NOMO-1 treated with DMSO at 0.1 percent for 48 hours (cell line): ENCODE results near the gene ADRB2.

Source experiments
- DNase-seq: peaks from one replicate; lab custom pipeline; 2025; ENCODE audit not compliant: unreplicated experiment; lab: John Stamatoyannopoulos, UW

The ADRB2 gene

DNA sequence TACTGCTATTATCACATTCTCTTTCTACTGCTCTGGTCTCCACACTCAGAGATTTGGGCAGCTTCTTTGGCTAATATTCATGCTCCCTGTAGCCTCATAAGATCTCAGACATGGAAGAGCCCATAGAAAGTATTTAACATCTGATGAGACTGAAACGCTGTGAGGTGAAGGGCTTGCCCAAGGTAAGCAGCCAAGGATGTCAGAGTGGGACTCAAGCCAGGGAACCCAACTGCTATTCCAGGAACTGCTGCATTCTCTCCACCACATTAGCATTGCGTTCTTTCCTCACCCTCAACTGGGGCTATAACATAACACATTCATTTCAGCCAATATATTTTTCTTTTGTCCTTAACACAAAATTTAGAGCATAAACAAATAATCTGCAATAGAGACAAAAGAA, 3.8 kb downstream of the ADRB2 start:
- DNase-seq = no peak

DNA sequence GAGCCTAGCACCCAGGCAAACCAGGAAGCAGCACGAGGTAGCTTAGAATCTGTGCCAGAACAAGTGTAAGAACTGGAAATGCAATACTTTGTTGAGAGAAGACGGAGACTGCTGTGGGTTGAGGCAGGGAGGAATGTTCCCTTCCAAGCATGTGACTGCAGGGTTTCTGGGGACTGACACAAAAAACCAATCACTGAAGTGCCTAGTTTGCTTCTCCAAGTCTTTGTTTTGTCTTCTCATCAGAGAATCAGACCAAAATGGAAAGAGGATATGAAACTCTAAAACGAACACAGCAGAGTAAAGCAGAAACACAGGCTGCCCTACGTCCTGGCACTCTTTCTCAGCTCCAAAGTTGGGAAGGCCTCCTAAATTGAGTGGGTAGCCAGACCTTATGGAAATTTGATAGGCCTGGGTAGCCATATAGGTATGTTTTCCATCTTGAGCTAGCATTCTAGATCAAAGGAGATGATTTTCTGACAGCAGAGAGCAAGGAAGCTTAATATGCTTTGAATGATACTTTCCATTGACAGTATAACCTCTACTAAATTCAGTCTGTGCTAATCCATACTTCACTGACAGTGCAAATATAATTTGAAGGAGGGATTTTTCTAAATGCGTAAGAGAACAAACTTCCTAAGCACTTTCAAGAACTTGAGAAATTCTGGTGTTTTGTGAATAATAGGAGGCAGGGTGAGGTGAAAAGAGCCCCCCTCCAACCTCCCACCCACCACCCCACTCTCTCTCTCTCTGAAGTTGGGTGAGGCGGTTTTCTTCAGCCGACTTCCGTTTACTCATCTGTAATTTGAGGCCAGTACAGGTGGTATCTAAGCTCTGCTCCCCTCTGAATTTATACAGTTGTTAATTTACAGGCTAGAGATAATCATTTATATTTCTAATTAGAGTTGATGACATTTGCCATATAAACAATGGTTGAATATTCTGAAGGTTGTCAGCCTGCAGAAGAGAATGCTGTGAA, 5.5 kb downstream of the ADRB2 start:
- DNase-seq = peak; percentile 84

DNA sequence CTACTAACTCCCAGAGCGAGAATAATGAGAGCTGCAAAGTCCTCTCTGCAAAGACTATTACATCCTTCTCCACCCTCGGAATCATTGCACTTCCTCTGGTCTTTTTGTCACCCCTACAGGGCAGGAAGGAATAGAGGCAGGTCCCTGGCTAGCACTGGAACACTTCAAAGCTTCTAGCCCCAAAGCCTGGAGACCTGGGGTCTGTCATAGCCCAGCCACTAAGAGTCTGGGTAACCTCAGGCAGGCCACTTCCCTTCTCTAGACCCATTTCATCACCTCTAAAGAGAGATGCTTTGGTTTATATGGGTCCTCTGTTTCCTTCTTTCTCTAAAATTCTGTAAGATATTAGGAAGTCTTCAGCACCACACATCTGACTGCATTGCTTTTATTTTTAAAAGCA, 6.7 kb downstream of the ADRB2 start:
- DNase-seq = peak; percentile 30

DNA sequence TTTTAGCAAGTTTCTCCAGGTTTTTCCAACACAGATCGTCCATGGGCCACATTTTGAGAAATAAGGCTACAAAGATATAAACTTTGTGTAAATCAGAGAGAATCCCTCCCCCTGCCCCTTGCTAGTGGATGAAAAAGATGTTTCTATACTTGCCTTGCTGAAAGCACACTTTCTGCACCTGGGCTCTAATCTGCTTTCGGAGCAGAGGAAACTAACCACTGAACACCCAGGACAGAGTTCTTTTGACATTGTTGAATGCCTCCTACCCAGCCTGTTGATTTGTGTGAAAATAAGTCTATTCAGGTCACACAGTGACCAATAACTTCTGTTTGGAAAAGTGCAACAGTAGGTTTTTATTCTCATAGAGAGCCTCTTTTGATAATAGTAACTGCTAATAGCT, 7.5 kb downstream of the ADRB2 start:
- no peak for DNase-seq

DNA sequence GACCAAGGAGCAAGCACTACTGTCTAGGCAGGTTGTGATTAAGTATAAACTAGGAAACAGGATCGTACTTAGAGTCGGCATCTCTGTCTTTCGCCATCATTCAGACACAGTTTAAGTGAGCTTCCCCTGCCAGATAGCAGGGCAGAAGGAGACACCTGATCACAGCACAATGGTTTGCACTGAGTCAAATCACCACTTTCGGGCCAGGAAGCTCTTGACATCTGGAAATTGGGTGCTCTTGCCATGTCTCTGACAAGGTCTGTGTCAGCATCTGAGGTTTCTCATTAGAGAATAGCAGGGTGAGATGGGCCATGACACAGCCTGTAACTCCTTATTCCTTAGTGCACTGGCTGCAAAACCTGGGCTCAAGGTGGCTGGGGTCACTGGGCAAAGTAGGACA, 8.3 kb downstream of the ADRB2 start:
- DNase-seq = no peak

DNA sequence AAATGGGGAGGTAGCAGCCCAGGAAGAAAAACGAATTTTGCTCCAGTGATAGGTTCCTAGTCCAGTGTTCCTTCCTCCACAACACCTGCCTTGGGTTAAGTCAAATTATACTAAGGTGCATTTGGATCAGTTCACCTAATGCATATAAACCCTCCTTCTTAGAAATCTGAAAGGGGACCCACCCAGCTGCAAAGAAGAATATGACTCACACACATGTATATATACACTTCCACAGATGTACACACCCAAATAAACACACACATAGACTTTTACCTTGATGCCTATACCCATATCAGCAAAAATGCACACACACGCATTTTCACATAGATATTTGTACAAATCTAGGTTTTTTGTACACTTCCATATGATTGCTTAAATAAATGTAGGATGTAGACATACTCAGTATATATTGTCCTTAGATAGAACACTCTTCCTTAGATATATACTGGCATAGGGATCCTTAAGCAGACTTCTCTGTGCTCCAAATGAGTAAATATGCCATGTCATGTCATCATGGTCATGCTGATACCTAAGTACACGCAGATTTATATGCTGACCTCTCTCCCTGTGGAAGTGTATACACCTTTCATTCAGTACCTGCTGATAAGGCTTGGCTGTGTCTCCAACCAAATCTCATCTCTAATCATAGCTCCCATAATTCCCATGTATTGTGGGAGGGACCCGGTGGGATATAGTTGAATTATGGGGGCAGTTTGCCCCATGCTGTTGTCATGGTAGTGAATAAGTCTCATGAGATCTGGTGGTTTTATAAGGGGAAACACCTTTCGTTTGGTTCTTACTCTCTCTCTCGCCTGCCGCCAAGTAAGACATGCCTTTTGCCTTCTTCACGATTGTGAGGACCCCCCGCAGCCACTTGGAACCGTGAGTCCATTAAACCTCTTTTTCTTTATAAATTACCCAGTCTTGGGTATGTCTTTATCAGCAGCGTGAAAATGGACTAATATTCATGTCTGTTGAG, 10.2 kb downstream of the ADRB2 start:
- no peak for DNase-seq

DNA sequence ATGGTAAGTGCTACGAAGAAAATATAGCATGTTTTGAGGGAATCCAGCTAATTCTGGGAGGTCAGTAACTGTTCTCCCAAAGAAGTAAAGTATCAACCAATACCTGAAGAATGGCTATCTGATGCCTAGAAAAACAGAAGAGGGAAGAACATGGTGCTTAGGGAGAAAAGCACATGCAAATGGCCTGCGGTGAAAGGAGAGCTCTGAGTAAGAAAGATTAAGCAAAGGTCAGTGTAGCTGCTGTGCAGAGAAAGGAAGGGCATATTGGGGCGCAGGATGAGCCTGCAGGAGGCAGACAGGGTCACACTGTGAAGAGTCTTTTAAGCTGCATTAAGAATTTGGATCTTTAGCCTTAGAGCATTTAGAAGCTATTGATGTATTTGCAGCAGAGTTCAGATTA, 11.0 kb downstream of the ADRB2 start:
- no peak for DNase-seq

DNA sequence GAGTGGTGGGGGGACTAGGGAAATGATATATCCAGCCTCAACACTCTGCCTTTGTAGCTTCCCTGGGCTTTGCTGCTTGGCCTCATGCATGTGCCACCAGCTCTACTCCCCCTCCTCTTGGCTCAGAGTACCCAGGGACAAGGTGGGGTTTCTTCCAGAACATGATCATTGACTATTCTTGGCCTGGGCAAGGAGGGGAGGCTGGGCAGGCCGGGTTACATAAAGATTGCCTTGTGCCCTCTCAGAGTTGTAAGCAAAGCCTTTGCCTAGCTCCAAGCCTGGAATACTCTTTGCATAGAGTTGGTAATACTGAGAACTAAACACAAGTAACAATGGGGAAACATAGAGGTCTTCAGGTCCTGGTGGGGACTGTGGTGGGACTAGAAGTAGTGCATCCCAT, 11.9 kb downstream of the ADRB2 start:
- no peak for DNase-seq

DNA sequence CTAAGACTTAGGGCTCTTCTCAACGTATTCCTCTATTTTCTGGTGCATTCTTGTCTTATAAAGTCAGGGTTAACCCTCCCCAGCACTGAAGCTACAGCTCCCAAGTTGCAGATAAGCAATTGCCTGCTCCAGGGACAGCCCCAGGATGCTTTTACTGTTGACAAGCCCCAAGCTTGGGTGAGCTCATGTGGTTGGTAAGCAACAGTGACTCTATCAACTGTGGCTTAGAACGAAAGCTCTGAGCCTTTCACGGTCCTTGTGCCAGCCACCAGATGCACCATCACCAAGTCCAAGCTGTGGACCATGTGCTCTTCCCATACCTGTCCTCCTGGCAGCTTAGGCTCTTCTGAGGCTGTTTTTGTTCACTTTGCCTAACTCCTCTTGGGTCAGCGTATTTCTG, 13.5 kb downstream of the ADRB2 start:
- DNase-seq = no peak

DNA sequence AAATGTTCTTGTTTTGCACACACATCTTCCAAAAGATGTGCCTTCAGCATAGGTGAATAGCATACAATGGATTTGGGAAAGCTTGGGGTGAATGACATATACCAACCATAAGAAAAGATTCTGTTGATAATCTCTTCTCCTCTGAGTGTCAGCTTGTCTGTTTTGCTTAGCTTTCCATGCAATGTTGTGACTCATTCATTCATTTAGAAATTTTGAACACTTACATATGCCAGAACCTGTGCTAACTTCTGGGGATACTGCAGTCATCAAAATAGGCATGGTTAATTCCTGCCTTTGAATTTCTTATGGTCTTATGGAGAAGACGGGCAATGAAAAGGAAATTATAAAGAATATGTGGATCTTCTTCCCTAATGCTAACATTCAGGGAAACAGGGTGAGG, 14.1 kb downstream of the ADRB2 start:
- no peak for DNase-seq

DNA sequence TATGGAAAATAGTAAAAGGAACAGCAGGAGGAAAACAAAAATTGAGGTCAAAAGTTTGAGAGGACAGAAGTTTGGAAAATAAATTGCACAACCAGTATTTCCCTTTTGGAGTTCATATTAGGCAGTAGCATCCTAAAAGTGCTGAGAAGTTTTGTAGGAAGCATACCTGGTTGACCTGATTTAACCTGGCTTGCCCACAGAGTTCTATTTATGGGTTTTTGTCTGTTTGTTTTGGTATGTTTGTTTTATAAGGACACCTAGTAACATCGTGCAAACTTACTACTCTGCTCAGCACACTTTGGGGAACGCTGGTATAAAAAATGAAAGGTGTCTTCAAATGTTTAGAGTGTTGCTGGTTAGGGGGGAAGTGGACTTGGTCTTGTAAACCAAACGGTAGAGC, 15.1 kb downstream of the ADRB2 start:
- no peak for DNase-seq

DNA sequence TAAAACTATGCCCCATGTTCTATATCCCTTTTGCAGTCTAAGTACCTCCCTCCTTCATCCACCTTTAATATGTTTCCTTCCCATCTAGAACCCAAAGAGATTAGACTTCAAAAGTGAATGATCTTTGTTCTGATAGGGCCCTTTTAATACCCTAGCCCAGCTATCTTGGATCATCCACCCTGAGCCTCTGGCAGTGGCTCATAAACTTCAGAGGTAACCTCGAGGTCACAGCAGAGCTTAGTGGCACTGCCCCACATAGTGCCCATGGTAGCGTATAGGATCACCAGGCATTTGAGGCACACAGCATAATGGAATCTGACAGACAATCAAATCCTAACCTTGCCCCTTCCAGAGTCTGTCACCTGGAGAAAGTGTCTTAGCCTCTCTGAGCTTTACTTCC, 15.8 kb downstream of the ADRB2 start:
- DNase-seq = no peak

DNA sequence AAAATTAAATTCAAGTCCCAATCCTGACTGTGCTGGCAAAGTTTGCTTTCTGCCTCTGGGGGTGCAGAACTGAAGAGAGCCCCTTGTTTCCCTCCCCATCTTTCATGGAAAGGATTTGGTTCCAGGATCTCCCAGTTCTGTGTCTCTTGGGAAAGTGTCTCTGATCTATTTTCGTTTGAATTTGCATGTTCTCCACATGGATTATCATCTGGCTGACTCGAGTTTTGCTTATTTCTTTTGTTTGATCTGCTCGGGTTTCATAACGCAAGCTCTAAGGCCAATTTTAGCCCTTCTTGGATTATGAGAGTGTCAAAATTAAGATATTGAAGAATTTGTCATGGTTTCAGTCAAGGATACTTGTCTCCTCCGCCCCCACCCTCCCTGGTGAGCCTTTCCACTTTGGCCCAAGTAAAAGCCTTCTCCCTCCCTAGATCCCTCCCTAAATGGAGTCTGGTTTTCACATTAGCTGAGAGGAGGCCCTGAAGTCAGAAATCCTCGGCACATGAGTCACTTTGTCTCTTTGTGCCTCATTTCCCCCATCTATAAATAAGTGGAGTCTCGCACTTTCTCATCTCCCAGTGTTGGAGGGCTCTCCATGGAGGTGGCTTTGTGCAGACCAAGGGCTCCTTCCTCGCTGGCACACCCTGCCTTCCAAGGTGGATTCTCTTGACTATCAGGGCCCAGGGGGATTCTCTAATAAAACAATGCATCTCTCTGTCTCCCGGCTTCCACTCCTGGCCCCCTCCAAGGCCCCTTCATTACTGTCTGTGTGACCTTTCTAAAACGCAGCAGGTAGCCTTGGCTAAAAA, 17.3 kb downstream of the ADRB2 start:
- DNase-seq = no peak

DNA sequence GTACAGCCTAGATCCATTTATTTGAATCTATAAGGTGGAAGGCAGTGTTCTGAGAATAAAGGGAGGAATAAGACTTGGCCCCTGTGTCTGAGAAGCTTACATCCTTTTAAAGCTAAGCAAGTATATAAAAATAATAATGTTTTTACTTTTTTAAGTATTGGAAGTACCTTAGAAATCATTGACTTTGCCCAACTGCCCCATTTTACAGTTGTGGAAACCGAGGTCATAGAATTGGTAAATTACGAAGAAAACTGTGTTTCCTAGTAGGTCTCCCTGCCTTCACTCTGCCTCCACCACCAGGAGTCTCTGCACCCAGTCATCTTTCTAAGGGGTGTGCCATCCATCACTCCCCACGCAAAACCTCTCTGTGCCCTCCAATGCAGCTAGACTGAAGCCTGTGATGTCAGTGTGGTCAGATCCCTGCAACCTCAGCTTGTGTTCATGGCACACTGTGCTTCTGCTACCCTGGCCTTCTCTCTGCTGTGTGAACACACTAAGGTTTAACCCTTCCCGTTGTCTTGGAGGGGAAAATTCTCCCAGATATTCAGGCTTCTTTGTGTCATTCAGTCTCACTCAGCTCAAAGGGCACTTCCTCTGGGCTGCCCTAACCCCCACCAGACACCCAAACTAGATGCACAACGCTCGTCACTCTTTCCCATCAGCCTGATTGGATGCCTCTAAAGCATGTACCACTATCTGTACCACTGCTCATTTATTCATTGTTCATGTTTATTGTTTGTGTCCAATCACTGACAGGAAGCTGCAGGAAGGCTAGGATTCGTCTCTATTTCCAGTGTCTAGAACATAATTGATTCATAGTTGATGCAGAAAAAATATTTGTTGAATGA, 18.2 kb downstream of the ADRB2 start:
- DNase-seq = no peak

DNA sequence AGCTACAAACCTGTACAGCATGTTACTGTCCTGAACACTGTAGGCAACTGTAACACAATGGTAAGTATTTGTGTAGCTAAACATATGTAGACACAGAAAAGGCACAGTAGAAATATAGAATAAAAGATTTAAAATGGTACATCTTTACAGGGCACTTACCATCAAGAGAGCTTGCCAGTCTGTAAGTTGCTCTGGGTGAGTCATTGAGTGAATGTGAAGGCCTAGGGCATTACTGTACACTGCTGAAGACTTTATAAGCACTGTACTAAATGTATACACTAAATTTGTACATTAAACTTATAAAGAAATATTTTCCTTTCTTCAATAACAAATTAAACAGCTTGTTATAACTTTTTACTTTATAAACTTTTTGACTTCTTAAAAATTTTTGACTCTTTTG, 20.5 kb downstream of the ADRB2 start:
- no peak for DNase-seq

DNA sequence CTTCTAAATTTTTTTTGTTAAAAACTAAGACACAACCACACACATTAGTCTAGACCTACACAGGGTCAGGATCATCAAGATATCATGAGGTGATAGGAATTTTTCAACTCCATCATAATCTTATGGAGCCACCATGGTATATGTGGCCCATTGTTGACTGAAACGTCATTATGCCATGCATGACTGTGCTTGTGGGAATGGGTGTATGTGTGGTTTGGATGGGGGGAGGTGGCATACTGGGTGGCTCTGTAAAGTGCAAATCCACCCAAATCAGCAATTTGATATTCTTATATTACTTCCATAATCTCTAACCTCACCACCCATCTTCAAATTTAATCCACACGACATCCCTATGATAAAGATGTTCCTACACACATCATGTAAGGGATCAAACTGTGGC, 21.0 kb downstream of the ADRB2 start:
- no peak for DNase-seq

DNA sequence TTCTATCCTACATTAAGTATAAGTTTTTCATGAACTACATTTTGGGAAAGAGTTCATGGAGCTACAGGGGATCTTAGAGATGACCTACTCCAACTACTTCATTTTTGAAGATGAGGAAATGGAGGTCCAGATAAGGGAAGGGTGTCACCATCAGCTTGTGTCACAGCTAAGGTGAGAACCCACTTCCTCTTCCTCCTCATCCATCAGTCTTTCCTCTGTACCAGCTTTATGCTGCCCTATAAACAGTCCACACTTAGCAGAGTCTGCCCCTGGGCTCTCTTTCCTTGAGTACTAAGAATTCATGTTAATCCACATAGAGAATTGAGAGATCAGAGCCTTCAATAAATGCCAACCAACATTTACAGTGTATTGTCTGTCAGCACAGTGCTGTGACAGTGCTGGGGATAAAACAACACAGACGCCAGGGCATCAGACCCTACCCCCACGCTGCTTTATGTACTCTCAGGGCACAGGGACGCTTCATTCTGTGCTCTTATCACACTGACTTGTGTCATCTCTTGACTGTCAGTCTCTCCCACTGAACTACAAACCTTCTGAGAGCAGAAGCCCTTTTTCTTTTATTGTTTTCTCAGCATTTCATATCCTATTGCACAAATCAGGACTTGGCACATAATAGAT, 22.1 kb downstream of the ADRB2 start:
- DNase-seq = no peak

DNA sequence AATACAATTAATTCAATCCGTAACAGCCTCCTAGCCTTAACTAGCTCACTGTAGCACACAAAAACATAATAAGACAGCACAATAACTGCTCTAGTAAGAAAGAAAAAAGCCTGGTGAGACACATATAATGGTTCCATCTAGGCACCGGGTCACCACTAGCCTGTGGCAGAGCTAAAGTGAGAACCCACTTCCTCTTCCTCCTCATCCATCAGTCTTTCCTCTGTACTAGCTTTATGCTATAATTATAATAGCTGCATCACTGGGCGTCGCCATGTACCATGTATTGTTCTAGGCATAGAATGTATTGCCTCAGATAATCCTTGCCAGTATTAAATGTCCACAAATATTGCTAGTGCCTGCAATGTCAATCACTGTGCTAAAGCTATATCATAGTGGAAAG, 23.1 kb downstream of the ADRB2 start:
- peak; percentile 77 for DNase-seq

DNA sequence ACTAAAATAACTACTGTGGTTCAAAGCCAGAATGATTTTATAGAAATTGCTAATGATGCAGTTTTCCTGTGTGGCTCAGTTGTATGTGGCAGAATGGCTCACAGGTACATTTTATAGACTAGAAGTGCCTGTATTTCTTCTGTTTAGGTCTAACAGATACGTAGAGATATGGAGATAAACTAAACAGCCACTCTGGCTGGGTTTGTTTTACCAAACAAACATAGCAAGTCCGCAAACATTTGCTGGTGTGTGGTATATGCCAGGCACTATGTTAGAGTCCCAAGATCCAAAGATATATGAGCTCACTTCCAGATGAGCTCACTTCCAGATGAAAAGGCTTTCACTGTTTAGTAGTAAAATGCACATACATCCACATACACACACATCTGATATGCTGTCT, 24.4 kb downstream of the ADRB2 start:
- no peak for DNase-seq

DNA sequence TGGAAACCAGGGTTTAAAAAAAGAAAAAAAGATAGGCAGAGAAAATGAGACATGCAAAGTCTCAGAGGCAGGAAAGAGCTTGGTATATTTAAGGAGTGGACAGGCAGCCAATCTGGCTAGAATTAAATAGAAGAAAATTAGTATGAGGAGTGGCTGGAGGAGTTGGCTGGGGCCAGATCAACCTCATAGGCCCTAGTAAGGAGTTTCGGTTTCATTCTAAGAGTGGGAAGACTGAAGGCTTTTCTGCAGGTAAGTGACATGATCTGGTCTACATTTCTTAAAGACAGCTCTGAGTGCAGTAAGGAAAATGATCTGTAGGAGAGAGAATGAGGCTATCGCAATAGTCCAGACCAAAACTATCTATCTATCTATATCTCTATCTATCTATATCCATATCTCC, 27.5 kb downstream of the ADRB2 start:
- DNase-seq = no peak
